ENCODE results near the gene CDSN. TPM values are rescaled to one million over a fixed set of nuclear protein-coding genes. Genes with fewer than 3 reads are reported as not detected.

The CDSN gene
- polyA plus RNA-seq, 1 experiment, result not detected

- H3K27me3 ChIP-seq (ENCODE audit: control insufficient read depth, insufficient read depth, low read length), result no peaks in the 10 kb centered on the region
- H3K27ac ChIP-seq (ENCODE audit: low read depth, low read length), result peak overlapping the region; percentile 85
- ChIA-PET POLR2A (no interaction called here), CTCF (interaction anchor here (2.0 kb wide), 1 partner anchor 209 kb away, joined by 5 read pairs; the partner anchor contains the start of gene VARS2)
- H3K9me3 ChIP-seq (ENCODE audit: control insufficient read depth, insufficient read depth, low read length), result no peaks in the 10 kb centered on the region; the same call in 1 of the 2 replicates
- peak; percentile 77 for DNase-seq (ENCODE audit: low read depth, low spot score)
- H3K4me3 ChIP-seq (ENCODE audit: low read depth, low read length), result no peak overlapping the region
- no peak for TF ChIP-seq CTCF (IDR thresholded peaks at IDR 0.05; ENCODE audit: low read depth, low read length)
Measured at GRCh38 chr6:31122791-31123706, 2.8 kb upstream of the CDSN start.

- no peak for DNase-seq (ENCODE audit: low read depth, low spot score)
- CTCF ChIA-PET, result no interaction called here
Measured at GRCh38 chr6:31121131-31121790, 1.0 kb upstream of the CDSN start.

GRCh38 chr6:31118178-31118577 lies 2.1 kb downstream of the CDSN start:
- no peak overlapping the region for H3K4me3 ChIP-seq (ENCODE audit: low read depth, low read length)
- TF ChIP-seq CTCF (IDR thresholded peaks at IDR 0.05; ENCODE audit: low read depth, low read length), result no peak
- no peak overlapping the region for H3K27ac ChIP-seq (ENCODE audit: low read depth, low read length)
- ChIA-PET CTCF (interaction anchor here (0.6 to 5.4 kb wide), 5 partner anchors 9 to 102 kb away, joined by 3 to 30 read pairs (median 3); no protein-coding TSS in a partner anchor), POLR2A (interaction anchor here (0.7 kb wide), 1 partner anchor 125 kb away, joined by 6 read pairs; no protein-coding TSS in a partner anchor)
- H3K9me3 ChIP-seq (ENCODE audit: control insufficient read depth, insufficient read depth, low read length), result no peaks in the 10 kb centered on the region; the same call in 1 of the 2 replicates
- H3K27me3 ChIP-seq (ENCODE audit: control insufficient read depth, insufficient read depth, low read length), result no peaks in the 10 kb centered on the region
- DNase-seq (ENCODE audit: low read depth, low spot score), result no peak

More at GRCh38 chr6:31121131-31121790, 1.0 kb upstream of the CDSN start:
- H3K4me3 ChIP-seq (ENCODE audit: low read depth, low read length), result no peak overlapping the region
- no peak overlapping the region for H3K27ac ChIP-seq (ENCODE audit: low read depth, low read length)
- POLR2A ChIA-PET, result no interaction called here
- no peaks in the 10 kb centered on the region for H3K27me3 ChIP-seq (ENCODE audit: control insufficient read depth, insufficient read depth, low read length)
- no peaks in the 10 kb centered on the region; the same call in 1 of the 2 replicates for H3K9me3 ChIP-seq (ENCODE audit: control insufficient read depth, insufficient read depth, low read length)
- no peak for TF ChIP-seq CTCF (IDR thresholded peaks at IDR 0.05; ENCODE audit: low read depth, low read length)

GRCh38 chr6:31116661-31117385 lies 3.4 kb downstream of the CDSN start:
- TF ChIP-seq CTCF (IDR thresholded peaks at IDR 0.05; ENCODE audit: low read depth, low read length), result no peak
- Histone ChIP-seq H3K27me3 (ENCODE audit: control insufficient read depth, insufficient read depth, low read length) (no peaks in the 10 kb centered on the region), H3K4me3 (ENCODE audit: low read depth, low read length) (no peak overlapping the region), H3K27ac (ENCODE audit: low read depth, low read length) (no peak overlapping the region), H3K9me3 (ENCODE audit: control insufficient read depth, insufficient read depth, low read length) (no peaks in the 10 kb centered on the region; the same call in 1 of the 2 replicates)
- ChIA-PET POLR2A (no interaction called here), CTCF (interaction anchor here (1.2 to 5.4 kb wide), 3 partner anchors 15 to 38 kb away, joined by 3 to 30 read pairs (median 3); no protein-coding TSS in a partner anchor)
- DNase-seq (ENCODE audit: low read depth, low spot score), result no peak

All from AG04450 (cell line).